ENCODE data around the gene TRAF4. TPM values are rescaled to one million over a fixed set of nuclear protein-coding genes. Genes with fewer than 3 reads are reported as not detected.

Gene TRAF4
- total and polyA plus RNA-seq, 9 of the 15 experiments (the other 6 are each of a cell fraction or from before 2014, with no cell fraction given): 2.4 to 147 (median 72.4) TPM

- peak; percentile 85; the same call in 1 of the 2 replicates for TF ChIP-seq NKRF (IDR thresholded peaks at IDR 0.05; ENCODE audit: borderline replicate concordance)
- TF ChIP-seq CBX5 (IDR thresholded peaks at IDR 0.05; ENCODE audit: borderline replicate concordance, low read depth): peak; percentile 37
- no peak for TF ChIP-seq NCOA4 (IDR thresholded peaks at IDR 0.05; ENCODE audit: partially characterized antibody)
- no peak for TF ChIP-seq SMARCE1 (IDR thresholded peaks at IDR 0.05)
- TF ChIP-seq ZNF589 (CRISPR knock-in tag; IDR thresholded peaks at IDR 0.05; ENCODE audit: low read depth): no peak
- TF ChIP-seq ZNF311 (CRISPR knock-in tag; IDR thresholded peaks at IDR 0.05): peak; percentile 45; the same call in 1 of the 2 replicates
- 0 out of 2 replicates have a peak, but pooled peaks have one; percentile 53 for TF ChIP-seq SREBF2 (CRISPR knock-in tag; IDR thresholded peaks at IDR 0.05)
- peak; percentile 95 for TF ChIP-seq NR1H2 (CRISPR knock-in tag; IDR thresholded peaks at IDR 0.05)
- no peak for TF ChIP-seq U2AF1 (optimal IDR thresholded peaks at IDR 0.05; ENCODE audit: low read depth, low read length)
- no peak for TF ChIP-seq SETDB1 (IDR thresholded peaks at IDR 0.05; ENCODE audit: low read length)
- TF ChIP-seq PRDM10 (IDR thresholded peaks at IDR 0.05; ENCODE audit: partially characterized antibody): no peak
- peak; percentile 88 for TF ChIP-seq FOXP1 (CRISPR knock-in tag; IDR thresholded peaks at IDR 0.05)
- no peak for TF ChIP-seq MXI1 (IDR thresholded peaks at IDR 0.05; ENCODE audit: low read depth, low read length)
- TF ChIP-seq WHSC1 (IDR thresholded peaks at IDR 0.05; ENCODE audit: low read length): no peak
- TF ChIP-seq HDGF (IDR thresholded peaks at IDR 0.05): no peak
- TF ChIP-seq ZFX (CRISPR knock-in tag; IDR thresholded peaks at IDR 0.05): peak; percentile 80
- TF ChIP-seq NR3C1 (CRISPR knock-in tag; IDR thresholded peaks at IDR 0.05): no peak
- TF ChIP-seq MAFG (tag; conservative IDR thresholded peaks at IDR 0.05): no peak
- no peak for TF ChIP-seq E4F1 (CRISPR knock-in tag; IDR thresholded peaks at IDR 0.05; ENCODE audit: borderline replicate concordance)
- TF ChIP-seq BRF2 (IDR thresholded peaks at IDR 0.05; ENCODE audit: borderline replicate concordance, insufficient read depth, insufficient read length): no peak
These were observed 18.1 kb upstream of the TRAF4 start (continued) for GRCh38 chr17:28725660-28726225.

Measured in K562 (cell line).